HCT116 (cell line): ENCODE results near the gene PPP6R3.

Experiments
- CTCF ChIP-seq, 3 experiments: fragments of 200-600 bp in 1 of 3; sonication (generic) in 1 of 3; IDR thresholded peaks in 2 of 3; conservative IDR thresholded peaks in 1 of 3; 2 replicates each; pipeline ENCODE4 v1.5.1; 2012 to 2017; ENCODE audit warnings: low read depth in 2 of 3, low read length in 2 of 3, antibody characterized with exemption in 1 of 3, borderline replicate concordance in 1 of 3, control low read depth in 1 of 3, mild to moderate bottlenecking in 1 of 3, mixed read lengths in 1 of 3, mixed run types in 1 of 3, moderate library complexity in 1 of 3; ENCODE audit not compliant: insufficient read depth in 1 of 3
- EZH2 ChIP-seq: fragments of 200-600 bp; sonication (generic); IDR thresholded peaks from 2 replicates; pipeline ENCODE4 v1.6.1; 2017; ENCODE audit warnings: antibody characterized with exemption, mixed run types
- MAX ChIP-seq: IDR thresholded peaks from 2 replicates; pipeline ENCODE4 v1.6.1; 2012
- POLR2A ChIP-seq: IDR thresholded peaks from 2 replicates; pipeline ENCODE4 v1.7.0; 2011; ENCODE audit warnings: borderline replicate concordance; ENCODE audit not compliant: insufficient read depth, insufficient read length; ENCODE audit errors: extremely low read depth
- POLR2AphosphoS5 ChIP-seq: IDR thresholded peaks from 2 replicates; pipeline ENCODE4 v1.6.1; 2011; ENCODE audit warnings: mild to moderate bottlenecking, low read depth, low read length, moderate library complexity

GRCh38 chr11:68653486-68654430 lies 193.2 kb downstream of the PPP6R3 start:
- TF ChIP-seq POLR2A (no peak), CTCF (IDR thresholded peaks at IDR 0.05 in 2 of 3, conservative IDR thresholded peaks at IDR 0.05 in 1 of 3; ENCODE audit: borderline replicate concordance in 1 of 3, insufficient read depth in 1 of 3, low read depth in 2 of 3, low read length in 2 of 3) (no peak), MAX (no peak), POLR2AphosphoS5 (no peak), EZH2 (no peak)
